Daoy (cell line): ENCODE results near the gene ANGPTL4. TPM values are rescaled to one million over a fixed set of nuclear protein-coding genes. Genes with fewer than 3 reads are reported as not detected.
"Not testable (repeated sequence)": the region's sequence is repeated elsewhere in the genome, so short reads cannot be mapped to it uniquely, and the experiment has no call there.

ENCODE experiments used
- DNase-seq: peaks from one replicate; pipeline ENCODE4 v3.0.0-alpha.2; 2015; ENCODE audit warnings: low read depth
- total RNA-seq: library from RNA; depleted of rRNA; stranded (reverse); fragments of >200 nt; shearing (Covaris generic); gene quantifications from 2 replicates; pipeline ENCODE4 v1.2.3, GENCODE V29; 2014

ANGPTL4 gene
- total RNA-seq, 1 experiment from 2014 or later = 0.86 TPM

DNA sequence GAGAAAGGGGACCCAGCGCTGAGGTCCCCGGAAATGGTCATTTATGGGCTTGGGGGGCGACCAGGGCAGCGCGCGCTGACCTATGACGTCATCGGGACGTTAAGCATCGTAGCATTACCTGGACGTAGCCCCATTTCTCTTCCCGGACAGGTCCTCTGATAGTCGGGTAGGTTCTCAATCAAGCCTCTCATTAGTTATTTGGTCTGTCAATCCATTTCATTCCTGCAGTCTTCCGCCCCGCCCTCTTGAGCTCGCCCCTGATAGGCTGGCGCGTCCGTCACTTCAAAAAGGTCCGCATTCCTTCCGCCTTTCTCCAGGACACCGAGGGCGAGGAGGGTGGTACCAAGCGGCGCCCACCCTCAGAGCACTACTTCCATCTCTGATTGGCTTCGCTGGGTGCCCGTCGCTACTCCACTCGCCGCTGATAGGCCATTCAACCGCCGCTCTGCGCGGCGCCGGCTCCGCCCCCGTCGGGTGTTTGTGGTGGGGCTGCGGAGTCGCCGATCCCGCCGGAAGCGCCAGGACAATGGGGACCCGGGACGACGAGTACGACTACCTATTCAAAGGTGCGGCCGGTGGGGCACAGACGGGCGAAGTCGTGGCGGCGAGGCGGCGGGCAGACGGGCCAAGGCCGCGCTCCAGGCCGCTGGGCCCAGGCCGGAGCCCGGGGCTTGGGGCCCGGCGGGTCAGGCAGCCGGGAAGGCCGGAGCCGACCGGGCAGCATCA is 26.1 kb downstream of the ANGPTL4 start, which contains the start of gene RAB11B:
Gene RAB11B, plus strand, starts transcription at position 470 of the 726 bp plus-strand sequence. Its CDS starts 57 bp downstream, at position 527.
- peak; percentile 100 for DNase-seq

DNA sequence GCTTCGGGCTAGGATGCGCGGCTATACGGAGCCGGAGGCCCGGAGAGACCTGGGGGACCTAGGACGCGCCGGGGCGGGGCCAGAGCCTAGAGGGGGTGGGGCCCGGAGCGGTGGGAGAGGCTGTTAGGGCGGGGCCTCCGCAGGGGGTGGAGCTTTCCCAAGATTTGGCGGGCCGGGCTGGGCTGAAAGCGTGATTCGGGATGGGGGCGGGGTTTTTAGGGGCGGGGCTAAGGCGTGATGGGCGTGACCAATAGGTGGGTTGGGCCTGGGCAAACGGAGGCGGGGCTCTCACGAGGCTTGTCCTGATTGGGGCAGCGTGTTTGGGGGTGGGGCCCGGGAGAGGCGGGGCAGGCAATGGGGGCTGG is 26.6 kb downstream of the ANGPTL4 start:
- peak; percentile 94 for DNase-seq

GRCh38 chr19:8391198-8392016 is 27.5 kb downstream of the ANGPTL4 start:
- DNase-seq = no peak

GRCh38 chr19:8392017-8392591 is 28.1 kb downstream of the ANGPTL4 start:
- DNase-seq = no peak

- DNase-seq = no peak
Observed at GRCh38 chr19:8393192-8393870, 29.4 kb downstream of the ANGPTL4 start.

DNA sequence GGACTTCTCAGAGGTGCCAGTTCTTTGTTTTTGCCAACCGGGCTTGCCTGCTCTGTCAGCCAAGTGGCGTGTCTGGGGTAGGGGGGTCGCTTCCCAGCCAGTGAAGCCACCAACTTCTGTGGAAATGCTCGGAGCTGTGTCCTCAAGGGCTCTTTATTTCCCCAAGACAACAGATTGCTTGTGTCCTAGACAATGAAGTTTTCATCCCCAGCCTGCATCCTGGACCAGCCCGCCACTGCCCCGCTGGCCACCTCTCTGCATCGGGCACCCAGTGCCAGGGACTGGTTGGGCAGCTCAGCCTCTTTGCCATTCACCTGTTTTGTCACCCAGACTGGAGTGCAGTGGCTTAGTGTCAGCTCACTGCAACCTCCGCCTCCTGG is 29.9 kb downstream of the ANGPTL4 start:
- no peak for DNase-seq

- DNase-seq = no peak
Observed at GRCh38 chr19:8395621-8396082, 31.7 kb downstream of the ANGPTL4 start.

- DNase-seq = no peak
Observed at GRCh38 chr19:8396185-8396562, 32.2 kb downstream of the ANGPTL4 start.

GRCh38 chr19:8396563-8397203 is 32.7 kb downstream of the ANGPTL4 start:
- peak; percentile 74 for DNase-seq

GRCh38 chr19:8397271-8397670 is 33.3 kb downstream of the ANGPTL4 start:
- DNase-seq = no peak

GRCh38 chr19:8397746-8398310 is 33.9 kb downstream of the ANGPTL4 start:
- DNase-seq = no peak

DNA sequence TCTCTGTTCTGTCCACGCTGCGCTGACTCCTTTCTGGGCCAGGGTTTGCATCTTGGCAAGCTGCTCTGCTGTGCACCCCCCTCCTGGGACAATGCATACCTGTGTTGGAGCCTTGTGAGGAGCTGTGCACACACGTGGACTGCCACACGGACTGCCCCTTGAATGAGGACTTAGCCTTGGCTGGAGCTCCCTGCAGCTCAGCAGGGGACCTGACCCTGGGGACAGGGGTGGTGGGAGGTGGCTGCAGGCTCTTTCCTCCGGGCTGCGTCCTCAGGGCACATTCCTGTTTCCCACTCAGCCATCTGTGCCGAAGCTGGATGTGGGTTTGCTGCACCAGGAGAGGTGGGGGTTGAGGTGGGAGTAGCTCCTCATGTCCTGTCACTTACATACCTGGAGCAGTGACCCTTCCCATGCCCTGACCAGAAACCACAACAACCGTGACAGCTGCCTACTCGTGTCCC is 34.4 kb downstream of the ANGPTL4 start:
- no peak for DNase-seq

DNA sequence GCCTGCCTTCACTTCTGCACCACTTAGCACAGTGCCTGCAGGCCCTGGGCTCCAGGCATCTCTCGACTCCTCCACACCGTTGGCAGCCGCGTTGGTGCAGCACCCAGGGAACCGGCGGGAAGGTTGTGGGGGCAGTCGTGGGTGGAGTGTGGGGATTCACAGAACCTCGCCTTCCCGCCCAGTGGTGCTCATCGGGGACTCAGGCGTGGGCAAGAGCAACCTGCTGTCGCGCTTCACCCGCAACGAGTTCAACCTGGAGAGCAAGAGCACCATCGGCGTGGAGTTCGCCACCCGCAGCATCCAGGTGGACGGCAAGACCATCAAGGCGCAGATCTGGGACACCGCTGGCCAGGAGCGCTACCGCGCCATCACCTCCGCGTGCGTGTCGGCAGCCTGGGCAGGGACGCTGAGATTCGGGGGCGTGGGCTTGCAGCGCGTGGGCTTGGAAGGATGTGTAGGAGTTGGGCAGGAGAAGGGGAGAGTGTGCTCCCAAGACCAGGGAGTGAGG is 35.8 kb downstream of the ANGPTL4 start:
- no peak for DNase-seq

DNA sequence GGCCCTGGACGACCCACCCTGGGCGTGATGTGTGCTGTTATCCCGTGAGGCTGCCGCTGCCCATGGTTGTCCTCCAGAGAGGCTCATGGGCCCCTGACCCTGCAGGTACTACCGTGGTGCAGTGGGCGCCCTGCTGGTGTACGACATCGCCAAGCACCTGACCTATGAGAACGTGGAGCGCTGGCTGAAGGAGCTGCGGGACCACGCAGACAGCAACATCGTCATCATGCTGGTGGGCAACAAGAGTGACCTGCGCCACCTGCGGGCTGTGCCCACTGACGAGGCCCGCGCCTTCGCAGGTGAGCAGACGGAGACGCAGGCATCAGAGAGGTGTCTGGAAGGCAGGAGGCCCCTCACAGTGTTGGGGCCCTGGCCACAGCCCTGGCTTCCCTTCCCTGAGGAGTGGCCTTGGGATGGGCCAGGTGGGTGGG is 38.0 kb downstream of the ANGPTL4 start:
- DNase-seq = no peak

DNA sequence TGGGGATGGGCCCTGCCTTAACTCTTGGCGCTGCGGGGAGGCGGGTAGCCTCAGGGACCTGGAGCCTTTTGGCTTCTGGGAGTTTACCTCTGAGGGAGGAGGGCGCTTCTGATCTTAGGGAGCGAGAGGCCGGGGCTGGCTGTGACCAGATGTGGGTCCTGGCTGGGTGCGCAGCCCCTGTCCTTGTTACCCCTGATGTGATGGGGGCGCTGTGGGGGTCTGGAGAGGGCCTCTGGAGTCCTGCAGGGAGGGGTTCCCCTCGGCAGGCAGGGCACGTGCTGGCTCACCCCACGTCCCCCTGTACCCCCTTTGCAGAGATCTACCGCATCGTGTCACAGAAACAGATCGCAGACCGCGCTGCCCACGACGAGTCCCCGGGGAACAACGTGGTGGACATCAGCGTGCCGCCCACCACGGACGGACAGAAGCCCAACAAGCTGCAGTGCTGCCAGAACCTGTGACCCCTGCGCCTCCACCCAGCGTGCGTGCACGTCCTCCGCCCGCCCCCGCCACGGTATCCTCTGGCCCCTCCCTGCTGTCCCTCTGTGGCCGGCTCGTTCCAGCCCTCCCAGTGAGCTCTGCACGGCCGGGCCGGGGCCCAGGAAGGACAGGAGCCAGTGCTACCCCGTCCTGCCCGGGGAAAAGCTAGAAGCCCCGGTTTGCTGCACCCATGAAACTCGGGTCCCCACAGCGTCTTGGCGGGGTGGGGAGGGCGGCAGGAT is 39.3 kb downstream of the ANGPTL4 start:
- DNase-seq = no peak

GRCh38 chr19:8403820-8404109 is 39.8 kb downstream of the ANGPTL4 start:
- DNase-seq = no peak

- DNase-seq = no peak
Observed at GRCh38 chr19:8404391-8405151, 40.6 kb downstream of the ANGPTL4 start.

DNA sequence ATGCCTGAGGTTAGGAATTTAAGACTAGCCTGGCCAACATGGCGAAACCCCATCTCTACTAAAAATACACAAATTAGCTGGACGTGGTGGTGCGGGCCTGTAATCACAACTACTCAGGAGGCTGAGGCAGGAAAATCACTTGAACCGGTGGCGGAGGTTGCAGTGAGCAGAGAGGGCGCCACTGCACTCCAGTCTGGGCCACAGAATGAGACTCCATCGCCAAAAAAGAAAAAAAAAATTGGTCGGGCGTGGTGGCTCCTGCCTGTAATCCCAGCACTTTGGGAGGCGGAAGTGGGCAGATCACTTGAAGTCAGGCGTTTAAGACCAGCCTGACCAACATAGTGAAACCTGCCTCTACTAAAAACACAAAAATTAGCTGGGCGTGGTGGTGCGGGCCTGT is 46.8 kb downstream of the ANGPTL4 start:
- not testable (repeated sequence) for DNase-seq

GRCh38 chr19:8412783-8413628 is 49.1 kb downstream of the ANGPTL4 start, which contains the start of gene MARCHF2:
Gene MARCHF2, plus strand, starts transcription at chr19:8413305. Its CDS starts 8,536 bp downstream, at chr19:8421841.
- DNase-seq = peak; percentile 98
